Omental fat pad (tissue), 4 donors: ENCODE measurements around the gene MAP1S. TPM values are rescaled to one million over a fixed set of nuclear protein-coding genes. Genes with fewer than 3 reads are reported as not detected.
"Not testable (repeated sequence)": the region's sequence is repeated elsewhere in the genome, so short reads cannot be mapped to it uniquely, and the experiment has no call there.

Experiments used
- ATAC-seq: fragments of 150-250 bp; one replicate; pipeline ENCODE4 v1.9.1; 2016; ENCODE audit warnings: mild to moderate bottlenecking, moderate library complexity; ENCODE audit not compliant: low FRiP score
- DNase-seq: peaks from one replicate; pipeline ENCODE4 v3.0.0-alpha.2; 2019; ENCODE audit warnings: low spot score
- CTCF ChIP-seq, 3 donors: fragments of 450-650 bp; IDR thresholded peaks; one replicate each; pipeline ENCODE4 v1.5.1; 2016 to 2017; ENCODE audit warnings: antibody characterized with exemption in 3 of 3, mild to moderate bottlenecking in 3 of 3, moderate library complexity in 2 of 3
- total RNA-seq, 4 donors: library from RNA; depleted of rRNA; stranded (reverse); fragments of >200 nt; gene quantifications; one replicate each; pipeline ENCODE4 v1.1.0, GENCODE V29; 2016

The MAP1S gene
- total RNA-seq, 4 donors from 2014 or later = 19.4 to 35.9 (median 23.8) TPM

DNA sequence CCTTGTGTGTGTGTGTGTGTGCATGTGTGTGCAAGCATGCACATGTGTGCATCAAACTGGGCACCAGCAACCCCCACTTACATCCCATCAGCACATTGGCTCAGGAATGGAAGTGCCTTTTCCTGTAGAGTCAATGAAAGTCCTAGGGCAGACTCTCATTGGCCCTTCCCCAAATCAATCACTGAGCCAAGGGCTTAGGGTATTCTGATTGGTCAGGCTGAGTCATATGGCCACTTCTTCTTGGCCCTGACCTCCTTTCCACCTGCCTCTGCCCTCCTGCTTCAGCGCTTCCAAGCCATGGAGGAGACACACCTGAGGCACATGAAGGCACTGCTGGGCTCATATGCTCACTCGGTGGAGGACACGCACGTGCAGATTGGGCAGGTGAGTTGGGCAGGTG lies 52.9 kb downstream of the MAP1S start:
- ATAC-seq (no peak), DNase-seq (no peak)
- TF ChIP-seq CTCF (IDR thresholded peaks at IDR 0.05) = no peak

- ATAC-seq (no peak), DNase-seq (peak; percentile 43)
- TF ChIP-seq CTCF (IDR thresholded peaks at IDR 0.05) = no peak
These were observed 56.1 kb downstream of the MAP1S start for GRCh38 chr19:17775245-17775927.

- TF ChIP-seq CTCF (IDR thresholded peaks at IDR 0.05) = no peak
- ATAC-seq (no peak), DNase-seq (no peak)
These were observed 56.9 kb downstream of the MAP1S start for GRCh38 chr19:17775991-17776803.

- not testable (repeated sequence) for DNase-seq
These were observed 58.6 kb downstream of the MAP1S start for GRCh38 chr19:17777840-17778239.

GRCh38 chr19:17778251-17778967 lies 59.1 kb downstream of the MAP1S start:
- ATAC-seq (peak; percentile 58), DNase-seq (peak; percentile 35)

More at GRCh38 chr19:17777840-17778239, 58.6 kb downstream of the MAP1S start:
- ATAC-seq = not testable (repeated sequence)

GRCh38 chr19:17778968-17779929 lies 60.0 kb downstream of the MAP1S start:
- ATAC-seq (peak; percentile 39), DNase-seq (no peak)
- no peak for TF ChIP-seq CTCF (IDR thresholded peaks at IDR 0.05)

More at GRCh38 chr19:17778251-17778967, 59.1 kb downstream of the MAP1S start:
- no peak for TF ChIP-seq CTCF (IDR thresholded peaks at IDR 0.05)
